ENCODE data around the gene RAP1GAP2.

GRCh38 chr17:2871205-2871604 lies 75.0 kb downstream of the RAP1GAP2 start:
- TF ChIP-seq CTCF (IDR thresholded peaks at IDR 0.05) (no peak), POLR2A (IDR thresholded peaks at IDR 0.05) (no peak)

Data from Peyer's patch (tissue), 4 donors.